HG02610 (cell line): Measurements from ENCODE around the gene SMIM34.
"Not testable (repeated sequence)": the region's sequence is repeated elsewhere in the genome, so short reads cannot be mapped to it uniquely, and the experiment has no call there.

ENCODE experiments used
- ATAC-seq: cut with Tn5 transposase; IDR thresholded peaks from one replicate; pipeline ENCODE4 v1.9.1; 2021; ENCODE audit warnings: mild to moderate bottlenecking, moderate library complexity; ENCODE audit not compliant: unreplicated experiment

SMIM34 gene, protein sequence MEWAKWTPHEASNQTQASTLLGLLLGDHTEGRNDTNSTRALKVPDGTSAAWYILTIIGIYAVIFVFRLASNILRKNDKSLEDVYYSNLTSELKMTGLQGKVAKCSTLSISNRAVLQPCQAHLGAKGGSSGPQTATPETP

DNA sequence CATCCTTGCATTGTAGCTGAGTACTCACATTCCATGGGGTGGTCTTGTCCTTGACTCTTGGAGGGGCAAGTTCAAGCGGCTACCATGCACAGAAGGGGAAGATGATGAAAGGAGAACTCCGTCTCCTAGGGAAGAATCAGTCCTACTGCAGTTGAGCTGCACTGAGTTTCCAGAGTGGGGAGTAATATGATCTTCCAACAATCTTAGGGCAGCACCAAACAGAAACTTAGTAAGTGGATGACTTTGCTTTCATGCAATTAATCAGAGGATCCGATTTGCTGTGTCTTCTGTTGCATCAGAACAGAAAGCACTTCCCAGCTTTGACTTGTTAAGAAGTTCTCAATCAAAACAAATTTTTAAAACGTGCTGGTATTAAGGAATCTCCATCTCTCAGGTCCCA lies at the start of gene SMIM34:
Gene SMIM34 (minus strand): TSS at position 147 of the 400 bp plus-strand sequence. CDS start 112 bp downstream, at position 35.
- not testable (repeated sequence) for ATAC-seq

- not testable (repeated sequence) for ATAC-seq
These were observed 43.6 kb upstream of the SMIM34 start for GRCh38 chr21:34467333-34467732.

GRCh38 chr21:34459426-34459825 lies 35.7 kb upstream of the SMIM34 start:
- ATAC-seq: not testable (repeated sequence)

DNA sequence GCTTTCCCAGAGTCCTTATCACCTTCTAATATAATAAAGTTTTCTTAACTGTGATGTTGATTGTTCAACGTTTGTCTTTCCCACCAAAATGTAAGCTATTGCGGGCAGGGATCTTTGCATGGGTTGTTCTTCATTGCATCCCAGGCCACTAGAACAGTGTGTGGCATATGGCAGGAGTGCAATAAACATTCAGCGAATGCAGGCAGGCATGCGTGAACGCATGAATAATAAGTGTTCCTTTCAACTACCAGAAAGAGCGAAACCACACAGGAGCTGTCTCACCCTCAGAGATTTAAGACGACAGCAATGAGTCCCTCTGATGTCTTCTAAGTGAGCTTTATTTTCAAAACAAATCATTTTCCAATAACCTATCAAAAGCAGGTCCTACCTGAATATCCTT lies 34.5 kb upstream of the SMIM34 start:
- not testable (repeated sequence) for ATAC-seq

DNA sequence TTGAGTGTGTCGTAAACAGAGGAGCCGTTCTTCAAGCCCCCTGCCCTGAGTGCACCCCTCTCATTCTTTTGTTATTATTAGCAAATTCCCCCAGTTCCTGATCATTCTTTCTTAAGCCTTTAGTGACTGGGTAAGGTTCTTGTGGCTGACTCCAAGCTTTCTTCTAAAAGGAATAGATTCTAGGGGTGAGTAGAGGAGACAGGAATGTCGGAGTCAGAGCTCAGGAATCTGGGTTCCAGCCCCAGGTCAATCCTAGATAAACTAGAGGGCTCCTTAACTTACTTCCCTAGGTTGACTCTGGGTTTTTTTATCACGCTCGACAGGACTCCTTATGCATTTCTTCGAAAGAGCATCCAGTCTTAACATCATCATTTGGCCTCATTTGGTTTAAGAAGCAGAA lies 32.4 kb upstream of the SMIM34 start:
- ATAC-seq: not testable (repeated sequence)

- not testable (repeated sequence) for ATAC-seq
These were observed 31.9 kb upstream of the SMIM34 start for GRCh38 chr21:34455628-34456027.

- ATAC-seq: not testable (repeated sequence)
These were observed 23.3 kb upstream of the SMIM34 start for GRCh38 chr21:34447018-34447417.

GRCh38 chr21:34443486-34443885 lies 19.7 kb upstream of the SMIM34 start:
- ATAC-seq: not testable (repeated sequence)

- not testable (repeated sequence) for ATAC-seq
These were observed 6.0 kb upstream of the SMIM34 start for GRCh38 chr21:34429710-34430109.

- ATAC-seq: not testable (repeated sequence)
These were observed 4.7 kb upstream of the SMIM34 start for GRCh38 chr21:34428441-34428840.

DNA sequence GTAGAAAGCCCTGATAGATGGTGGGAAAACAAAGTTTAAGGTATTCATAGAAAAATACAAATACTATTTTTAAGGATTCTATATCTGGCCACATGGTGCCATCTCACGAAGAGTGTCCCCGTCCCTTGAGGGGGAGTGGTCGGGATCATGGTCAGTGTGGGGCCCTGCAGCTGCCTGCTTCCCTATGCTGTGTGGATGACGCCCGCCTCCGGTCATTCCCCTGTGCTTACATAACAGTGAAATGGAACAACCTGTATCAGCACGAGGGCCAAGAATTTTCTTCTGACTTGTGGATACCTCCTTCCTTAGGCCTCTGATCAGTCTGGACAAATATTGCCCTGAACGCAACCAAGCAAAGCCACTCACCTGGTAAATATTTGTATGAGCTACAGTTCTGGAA lies 3.6 kb upstream of the SMIM34 start:
- ATAC-seq: not testable (repeated sequence)

DNA sequence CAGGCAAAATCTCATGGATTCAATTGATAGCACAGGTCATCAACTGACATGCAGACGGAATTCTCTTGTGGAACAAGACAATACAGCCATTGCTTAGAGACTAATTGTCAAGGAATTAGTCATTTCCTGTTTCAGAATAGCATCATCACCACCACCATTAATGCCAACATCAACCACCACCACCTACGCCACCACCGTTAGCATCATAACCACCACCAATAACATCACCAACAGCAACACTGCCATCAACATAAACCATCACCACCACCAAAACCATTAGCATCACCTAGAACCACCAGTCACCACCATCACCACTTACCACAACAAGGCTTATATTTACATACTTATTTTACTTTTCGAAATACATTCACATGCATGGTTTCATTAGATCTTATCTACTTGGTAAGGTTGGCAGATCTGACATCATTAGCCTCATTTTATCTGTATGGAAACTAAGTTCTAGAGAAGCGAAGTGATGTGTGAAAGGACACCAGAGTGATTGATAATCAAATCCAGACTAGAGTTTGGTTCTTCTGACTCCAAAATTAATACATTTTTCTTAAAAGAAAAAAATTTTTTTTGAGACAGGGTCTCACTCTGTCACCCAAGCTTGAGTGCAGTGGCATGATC lies 6.2 kb downstream of the SMIM34 start:
- ATAC-seq: not testable (repeated sequence)

- ATAC-seq: not testable (repeated sequence)
These were observed 16.5 kb downstream of the SMIM34 start for GRCh38 chr21:34407294-34407693.

GRCh38 chr21:34406676-34407075 lies 17.1 kb downstream of the SMIM34 start:
- ATAC-seq: not testable (repeated sequence)

DNA sequence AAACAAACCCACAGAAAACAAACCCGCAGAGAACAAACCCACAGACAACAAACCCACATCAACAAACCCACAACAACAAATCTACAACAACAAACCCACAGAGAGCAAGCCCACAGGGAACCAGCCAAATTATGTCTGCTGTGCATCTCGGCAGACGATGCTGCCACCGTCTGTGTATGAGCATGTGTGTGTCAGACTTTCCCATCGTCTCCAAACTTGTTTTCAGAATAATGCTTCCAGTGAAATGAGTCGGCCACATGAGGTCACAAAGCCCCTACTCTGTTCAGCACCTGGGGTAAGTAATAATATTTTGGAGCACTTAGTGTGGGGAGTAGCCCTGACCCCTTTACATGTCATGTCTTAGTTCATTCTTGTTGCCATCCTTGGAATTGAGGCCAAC lies 17.6 kb downstream of the SMIM34 start:
- not testable (repeated sequence) for ATAC-seq

DNA sequence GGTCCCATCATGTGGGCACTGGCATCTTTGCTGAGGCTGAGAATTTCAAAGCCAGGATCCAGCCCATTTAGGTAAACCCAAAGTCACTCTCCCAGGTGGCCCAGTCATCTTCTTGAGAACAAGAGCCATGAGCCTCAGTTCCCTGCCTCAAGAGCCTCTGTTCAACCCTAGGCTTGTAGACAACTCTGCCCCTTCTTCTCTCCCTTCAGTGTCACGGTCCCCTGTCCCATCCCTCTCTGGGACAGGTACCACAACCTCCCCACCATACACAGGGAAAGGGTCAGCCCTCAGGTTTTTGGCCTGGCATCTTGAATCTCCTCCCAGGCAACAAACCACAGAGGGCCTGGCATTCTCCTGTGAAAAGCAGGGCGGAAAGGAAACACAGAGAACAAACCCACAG lies 18.1 kb downstream of the SMIM34 start:
- ATAC-seq: not testable (repeated sequence)

DNA sequence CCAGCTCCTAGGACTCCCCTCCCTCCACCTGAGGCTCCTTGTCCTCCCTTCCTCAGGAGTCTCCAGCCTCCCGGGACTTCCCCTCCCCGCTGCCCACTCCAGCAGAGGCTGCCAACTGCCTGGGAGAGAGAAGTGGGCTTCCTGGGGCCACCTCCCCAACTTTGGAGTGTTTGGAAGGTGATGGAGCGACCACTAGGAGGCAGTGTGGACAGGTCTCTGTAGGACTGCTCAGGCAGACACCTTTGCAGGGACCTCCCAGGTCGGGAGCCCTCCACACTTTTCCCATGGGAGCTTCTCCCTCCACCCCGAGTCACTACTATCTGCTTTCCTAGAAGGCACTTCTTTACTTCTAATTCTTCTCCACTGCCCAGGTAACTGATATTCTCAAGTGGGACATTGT lies 19.0 kb downstream of the SMIM34 start:
- ATAC-seq: not testable (repeated sequence)

- not testable (repeated sequence) for ATAC-seq
These were observed 23.2 kb downstream of the SMIM34 start for GRCh38 chr21:34400522-34400921.

- peak; percentile 56 for ATAC-seq
These were observed 39.9 kb downstream of the SMIM34 start for GRCh38 chr21:34383724-34384415.

DNA sequence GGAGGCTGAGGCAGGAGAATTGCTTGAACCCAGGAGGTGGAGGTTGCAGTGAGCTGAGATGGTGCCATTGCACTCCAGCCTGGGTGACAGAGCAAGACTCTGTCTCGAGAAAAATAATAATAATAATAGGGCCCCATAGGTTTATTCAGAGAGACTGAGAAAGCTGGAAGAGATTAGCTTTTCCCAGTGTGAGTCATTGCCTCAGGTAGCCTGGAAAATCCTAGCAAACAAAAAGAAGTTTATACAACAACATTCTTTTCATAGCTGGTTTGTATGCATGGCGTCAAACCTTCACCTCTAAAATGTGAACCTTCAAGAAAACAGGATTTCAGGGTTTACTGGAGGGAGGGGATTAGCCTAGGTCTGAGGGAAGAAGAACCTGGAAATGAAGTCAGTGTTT lies 40.6 kb downstream of the SMIM34 start:
- not testable (repeated sequence) for ATAC-seq

DNA sequence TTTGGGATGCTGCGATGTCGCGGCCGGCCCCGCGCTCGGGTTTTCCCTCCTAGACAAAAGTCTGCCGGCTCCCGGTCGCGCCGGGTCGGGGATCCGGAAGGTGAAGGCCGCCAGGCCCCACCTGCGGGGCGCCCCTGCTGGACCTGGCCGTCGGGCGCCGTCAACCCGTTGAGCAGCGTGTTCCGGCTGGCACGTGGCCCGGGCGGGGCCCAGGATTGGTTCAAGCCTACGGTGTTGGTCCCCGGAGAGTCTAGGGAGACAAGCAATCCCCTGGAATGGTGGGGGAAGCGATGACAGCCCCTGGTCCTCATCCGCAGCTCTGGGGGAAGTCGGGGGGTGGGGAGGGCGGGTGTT lies 48.2 kb downstream of the SMIM34 start:
- ATAC-seq: peak; percentile 71
